HepG2 (cell line): Measurements from ENCODE around the gene ITPR1. TPM values are rescaled to one million over a fixed set of nuclear protein-coding genes. Genes with fewer than 3 reads are reported as not detected.
A peak's percentile ranks its signal among the peaks of the same experiment; 100 is the strongest.

Source experiments
- GTF2F1 ChIP-seq: fragments of 150-350 bp; IDR thresholded peaks from 2 replicates; pipeline ENCODE4 v1.6.1; 2014; ENCODE audit warnings: low read length
- HBP1 ChIP-seq: IDR thresholded peaks from 2 replicates; pipeline ENCODE4 v1.6.1; 2016; ENCODE audit warnings: low read depth, control low read depth
- HNRNPLL ChIP-seq: fragments of 200-400 bp; formaldehyde crosslinking; IDR thresholded peaks from 2 replicates; pipeline ENCODE4 v1.6.1; 2017; ENCODE audit warnings: mild to moderate bottlenecking, low read depth, low read length; ENCODE audit not compliant: poor library complexity, severe bottlenecking
- HOMEZ ChIP-seq: IDR thresholded peaks from 2 replicates; pipeline ENCODE4 v1.6.1; 2016; ENCODE audit warnings: low read depth
- MAZ ChIP-seq, 2 experiments: sonication (generic) in 1 of 2; formaldehyde crosslinking in 1 of 2; IDR thresholded peaks; 2 replicates each; pipeline versions ENCODE4 v1.5.0 to v1.6.1; 2012 to 2020; ENCODE audit warnings: low read depth in 2 of 2, mild to moderate bottlenecking in 2 of 2, borderline replicate concordance in 1 of 2, improper control_type of control experiment in 1 of 2, low read length in 1 of 2, missing genetic modification reagents in 1 of 2, moderate library complexity in 1 of 2
- MED1 ChIP-seq: sonication (generic); formaldehyde crosslinking; IDR thresholded peaks from 2 replicates; pipeline ENCODE4 v1.4.0; 2020; ENCODE audit warnings: missing genetic modification reagents
- MEF2D ChIP-seq: sonication (generic); formaldehyde crosslinking; IDR thresholded peaks from 2 replicates; pipeline ENCODE4 v1.5.1; 2020; ENCODE audit warnings: mild to moderate bottlenecking, missing genetic modification reagents
- RBM39 ChIP-seq: fragments of 200-400 bp; formaldehyde crosslinking; IDR thresholded peaks from one replicate; pipeline ENCODE4 v1.6.1; 2018; ENCODE audit warnings: antibody characterized with exemption, mild to moderate bottlenecking, low read depth, low read length; ENCODE audit not compliant: poor library complexity, severe bottlenecking
- SP5 ChIP-seq: IDR thresholded peaks from 2 replicates; pipeline ENCODE4 v1.6.1; 2016; ENCODE audit warnings: low read depth, borderline replicate concordance
- SRSF1 ChIP-seq: fragments of 200-400 bp; formaldehyde crosslinking; optimal IDR thresholded peaks from 2 replicates; pipeline ENCODE3; 2017; ENCODE audit warnings: mild to moderate bottlenecking, low read depth, low read length, moderate library complexity
- ZKSCAN5 ChIP-seq: sonication (generic); formaldehyde crosslinking; IDR thresholded peaks from 2 replicates; pipeline ENCODE4 v1.5.1; 2020; ENCODE audit warnings: mild to moderate bottlenecking, missing genetic modification reagents
- ZNF20 ChIP-seq: sonication (generic); formaldehyde crosslinking; IDR thresholded peaks from 2 replicates; pipeline ENCODE4 v1.4.0; 2020; ENCODE audit warnings: mild to moderate bottlenecking, moderate library complexity, missing genetic modification reagents
- ZNF432 ChIP-seq: sonication (generic); formaldehyde crosslinking; IDR thresholded peaks from 2 replicates; pipeline ENCODE4 v1.5.0; 2020; ENCODE audit warnings: missing genetic modification reagents, mild to moderate bottlenecking, borderline replicate concordance
- ZNF547 ChIP-seq: sonication (generic); formaldehyde crosslinking; IDR thresholded peaks from 2 replicates; pipeline ENCODE4 v1.5.1; 2020; ENCODE audit warnings: mild to moderate bottlenecking, missing genetic modification reagents
- ZNF574 ChIP-seq: sonication (generic); formaldehyde crosslinking; IDR thresholded peaks from 2 replicates; pipeline ENCODE4 v1.4.0; 2020; ENCODE audit warnings: missing genetic modification reagents
- ZNF770 ChIP-seq: sonication (generic); formaldehyde crosslinking; IDR thresholded peaks from 2 replicates; pipeline ENCODE4 v1.5.0; 2020; ENCODE audit warnings: mild to moderate bottlenecking, missing genetic modification reagents
- ZNF800 ChIP-seq: sonication (generic); formaldehyde crosslinking; IDR thresholded peaks from 2 replicates; pipeline ENCODE4 v1.4.0; 2020; ENCODE audit warnings: missing genetic modification reagents
- polyA plus RNA-seq, 8 experiments: library from polyadenylated mRNA; depleted of rRNA in 3 of 8; stranded (reverse) in 7 of 8; unstranded in 1 of 8; fragments of >200 nt; fragmentation: Illumina TruSeq in 4 of 8; extraction: Trizol in 4 of 8; gene quantifications; 2 replicates each; pipeline versions ENCODE4 v1.2.1 to v1.2.3, GENCODE V29; 2011 to 2016; ENCODE audit warnings: low read depth in 4 of 8, missing spikeins in 1 of 8, mixed read lengths in 1 of 8; ENCODE audit not compliant: insufficient read depth in 1 of 8
- total RNA-seq, 5 experiments: library from RNA; depleted of rRNA; stranded (reverse); fragments of >200 nt; fragmentation: Illumina TruSeq; extraction: Trizol; gene quantifications; 2 replicates each; pipeline ENCODE4 v1.2.3, GENCODE V29; 2016; ENCODE audit warnings: low read depth in 1 of 5

ITPR1 gene
- total and polyA plus RNA-seq, 2 of the 13 experiments (the other 11 are each of a cell fraction or from before 2014, with no cell fraction given), result 10.0 to 11.4 TPM

GRCh38 chr3:4752201-4753072 lies 259.3 kb downstream of the ITPR1 start (continued):
- TF ChIP-seq SRSF1 (no peak), RBM39 (no peak), SP5 (CRISPR knock-in tag) (no peak), ZNF20 (CRISPR knock-in tag) (no peak), ZNF547 (peak; percentile 81), ZNF770 (CRISPR knock-in tag) (no peak), ZKSCAN5 (CRISPR knock-in tag) (no peak), MEF2D (CRISPR knock-in tag) (peak; percentile 77; the same call in 1 of the 2 replicates), ZNF800 (CRISPR knock-in tag) (0 out of 2 replicates have a peak, but pooled peaks have one; percentile 60), HBP1 (CRISPR knock-in tag) (no peak), HOMEZ (CRISPR knock-in tag) (peak; percentile 69; the same call in 1 of the 2 replicates), ZNF574 (CRISPR knock-in tag) (peak; percentile 52), MED1 (CRISPR knock-in tag) (peak; percentile 88), ZNF432 (CRISPR knock-in tag) (no peak), GTF2F1 (0 out of 2 replicates have a peak, but pooled peaks have one; percentile 24), HNRNPLL (no peak), MAZ (IDR thresholded peaks at IDR 0.05; ENCODE audit: borderline replicate concordance, low read depth, low read length) (no peak), MAZ (CRISPR knock-in tag; IDR thresholded peaks at IDR 0.05; ENCODE audit: low read depth) (no peak)
